GM18520 (cell line): ENCODE measurements around the gene RPAP3.

Experiments
- ATAC-seq: cut with Tn5 transposase; IDR thresholded peaks from one replicate; pipeline ENCODE4 v1.9.1; 2021; ENCODE audit not compliant: unreplicated experiment

Gene RPAP3

GRCh38 chr12:47705566-47706425 lies at the start of gene RPAP3:
RPAP3 (minus strand) TSS chr12:47706030; CDS start chr12:47702840, 3,190 bp downstream.
- ATAC-seq: peak; percentile 46

- ATAC-seq: peak; percentile 32
These were observed 49.1 kb upstream of the RPAP3 start for GRCh38 chr12:47754881-47755280.

GRCh38 chr12:47754126-47754525 lies 48.3 kb upstream of the RPAP3 start:
- no peak for ATAC-seq

GRCh38 chr12:47753021-47754001 lies 47.5 kb upstream of the RPAP3 start:
- no peak for ATAC-seq

GRCh38 chr12:47752552-47752951 lies 46.7 kb upstream of the RPAP3 start:
- ATAC-seq: no peak

GRCh38 chr12:47752121-47752520 lies 46.3 kb upstream of the RPAP3 start:
- ATAC-seq: no peak

GRCh38 chr12:47751561-47751960 lies 45.7 kb upstream of the RPAP3 start:
- no peak for ATAC-seq

GRCh38 chr12:47750916-47751470 lies 45.2 kb upstream of the RPAP3 start:
- no peak for ATAC-seq

GRCh38 chr12:47750229-47750798 lies 44.5 kb upstream of the RPAP3 start:
- ATAC-seq: no peak

- no peak for ATAC-seq
These were observed 43.1 kb upstream of the RPAP3 start for GRCh38 chr12:47748899-47749298.

- ATAC-seq: no peak
These were observed 42.6 kb upstream of the RPAP3 start for GRCh38 chr12:47748507-47748828.

GRCh38 chr12:47747596-47748506 lies 42.0 kb upstream of the RPAP3 start:
- no peak for ATAC-seq

GRCh38 chr12:47747126-47747525 lies 41.3 kb upstream of the RPAP3 start:
- no peak for ATAC-seq

GRCh38 chr12:47746523-47746922 lies 40.7 kb upstream of the RPAP3 start:
- ATAC-seq: no peak

- ATAC-seq: no peak
These were observed 40.2 kb upstream of the RPAP3 start for GRCh38 chr12:47746073-47746472.

- ATAC-seq: no peak
These were observed 39.7 kb upstream of the RPAP3 start for GRCh38 chr12:47745485-47746041.

GRCh38 chr12:47744778-47745436 lies 39.1 kb upstream of the RPAP3 start:
- no peak for ATAC-seq

- no peak for ATAC-seq
These were observed 38.3 kb upstream of the RPAP3 start for GRCh38 chr12:47744005-47744651.
